ENCODE data around the gene DIDO1. TPM values are rescaled to one million over a fixed set of nuclear protein-coding genes. Genes with fewer than 3 reads are reported as not detected.

DIDO1 gene
- total and polyA plus RNA-seq, 9 of the 15 experiments (the other 6 are each of a cell fraction or from before 2014, with no cell fraction given), result 4.4 to 46.8 (median 31.2) TPM

DNA sequence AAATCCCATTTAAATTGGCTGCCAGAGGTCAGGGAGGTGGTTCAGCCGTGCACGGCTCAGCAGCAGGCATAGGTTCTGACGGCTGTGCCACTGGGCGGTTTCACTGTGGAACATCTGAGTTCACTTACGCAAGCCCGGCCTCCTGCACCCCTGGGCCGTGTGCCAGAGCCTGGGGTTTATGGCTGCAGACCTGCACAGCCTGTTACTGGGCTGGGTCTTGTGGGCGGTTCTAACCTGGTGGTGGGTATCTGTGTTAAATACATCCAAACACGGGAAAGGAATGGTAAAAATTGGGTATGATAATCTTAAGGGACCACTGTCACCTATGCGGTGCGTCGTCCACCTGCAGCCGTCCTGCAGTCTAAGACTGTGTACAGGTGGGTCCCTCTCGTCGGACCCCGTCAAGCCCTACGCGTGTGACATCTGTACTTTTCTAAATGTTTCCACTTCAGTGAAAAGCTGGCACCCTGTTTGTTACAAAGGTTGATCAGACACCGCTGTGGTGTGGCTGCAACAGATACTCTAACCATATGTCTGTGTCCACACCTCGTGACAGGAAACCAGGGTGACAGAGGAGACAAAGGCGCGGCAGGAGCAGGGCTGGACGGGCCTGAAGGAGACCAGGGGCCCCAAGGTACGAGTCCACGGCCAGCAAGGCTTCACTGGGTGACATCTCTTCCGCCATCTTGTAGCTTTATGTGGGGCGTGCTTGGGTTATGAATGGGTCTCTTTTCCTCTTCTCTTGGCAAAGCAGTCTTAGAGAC, 88.0 kb downstream of the DIDO1 start (continued):
- TF ChIP-seq, protein P1, sequence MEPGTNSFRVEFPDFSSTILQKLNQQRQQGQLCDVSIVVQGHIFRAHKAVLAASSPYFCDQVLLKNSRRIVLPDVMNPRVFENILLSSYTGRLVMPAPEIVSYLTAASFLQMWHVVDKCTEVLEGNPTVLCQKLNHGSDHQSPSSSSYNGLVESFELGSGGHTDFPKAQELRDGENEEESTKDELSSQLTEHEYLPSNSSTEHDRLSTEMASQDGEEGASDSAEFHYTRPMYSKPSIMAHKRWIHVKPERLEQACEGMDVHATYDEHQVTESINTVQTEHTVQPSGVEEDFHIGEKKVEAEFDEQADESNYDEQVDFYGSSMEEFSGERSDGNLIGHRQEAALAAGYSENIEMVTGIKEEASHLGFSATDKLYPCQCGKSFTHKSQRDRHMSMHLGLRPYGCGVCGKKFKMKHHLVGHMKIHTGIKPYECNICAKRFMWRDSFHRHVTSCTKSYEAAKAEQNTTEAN (CRISPR knock-in tag; IDR thresholded peaks at IDR 0.05), result no peak
- TF ChIP-seq, protein P2, sequence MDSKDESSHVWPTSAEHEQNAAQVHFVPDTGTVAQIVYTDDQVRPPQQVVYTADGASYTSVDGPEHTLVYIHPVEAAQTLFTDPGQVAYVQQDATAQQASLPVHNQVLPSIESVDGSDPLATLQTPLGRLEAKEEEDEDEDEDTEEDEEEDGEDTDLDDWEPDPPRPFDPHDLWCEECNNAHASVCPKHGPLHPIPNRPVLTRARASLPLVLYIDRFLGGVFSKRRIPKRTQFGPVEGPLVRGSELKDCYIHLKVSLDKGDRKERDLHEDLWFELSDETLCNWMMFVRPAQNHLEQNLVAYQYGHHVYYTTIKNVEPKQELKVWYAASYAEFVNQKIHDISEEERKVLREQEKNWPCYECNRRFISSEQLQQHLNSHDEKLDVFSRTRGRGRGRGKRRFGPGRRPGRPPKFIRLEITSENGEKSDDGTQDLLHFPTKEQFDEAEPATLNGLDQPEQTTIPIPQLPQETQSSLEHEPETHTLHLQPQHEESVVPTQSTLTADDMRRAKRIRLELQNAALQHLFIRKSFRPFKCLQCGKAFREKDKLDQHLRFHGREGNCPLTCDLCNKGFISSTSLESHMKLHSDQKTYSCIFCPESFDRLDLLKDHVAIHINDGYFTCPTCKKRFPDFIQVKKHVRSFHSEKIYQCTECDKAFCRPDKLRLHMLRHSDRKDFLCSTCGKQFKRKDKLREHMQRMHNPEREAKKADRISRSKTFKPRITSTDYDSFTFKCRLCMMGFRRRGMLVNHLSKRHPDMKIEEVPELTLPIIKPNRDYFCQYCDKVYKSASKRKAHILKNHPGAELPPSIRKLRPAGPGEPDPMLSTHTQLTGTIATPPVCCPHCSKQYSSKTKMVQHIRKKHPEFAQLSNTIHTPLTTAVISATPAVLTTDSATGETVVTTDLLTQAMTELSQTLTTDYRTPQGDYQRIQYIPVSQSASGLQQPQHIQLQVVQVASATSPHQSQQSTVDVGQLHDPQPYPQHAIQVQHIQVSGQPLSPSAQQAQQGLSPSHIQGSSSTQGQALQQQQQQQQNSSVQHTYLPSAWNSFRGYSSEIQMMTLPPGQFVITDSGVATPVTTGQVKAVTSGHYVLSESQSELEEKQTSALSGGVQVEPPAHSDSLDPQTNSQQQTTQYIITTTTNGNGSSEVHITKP (IDR thresholded peaks at IDR 0.05; ENCODE audit: partially characterized antibody), result no peak
- TF ChIP-seq, protein P3, sequence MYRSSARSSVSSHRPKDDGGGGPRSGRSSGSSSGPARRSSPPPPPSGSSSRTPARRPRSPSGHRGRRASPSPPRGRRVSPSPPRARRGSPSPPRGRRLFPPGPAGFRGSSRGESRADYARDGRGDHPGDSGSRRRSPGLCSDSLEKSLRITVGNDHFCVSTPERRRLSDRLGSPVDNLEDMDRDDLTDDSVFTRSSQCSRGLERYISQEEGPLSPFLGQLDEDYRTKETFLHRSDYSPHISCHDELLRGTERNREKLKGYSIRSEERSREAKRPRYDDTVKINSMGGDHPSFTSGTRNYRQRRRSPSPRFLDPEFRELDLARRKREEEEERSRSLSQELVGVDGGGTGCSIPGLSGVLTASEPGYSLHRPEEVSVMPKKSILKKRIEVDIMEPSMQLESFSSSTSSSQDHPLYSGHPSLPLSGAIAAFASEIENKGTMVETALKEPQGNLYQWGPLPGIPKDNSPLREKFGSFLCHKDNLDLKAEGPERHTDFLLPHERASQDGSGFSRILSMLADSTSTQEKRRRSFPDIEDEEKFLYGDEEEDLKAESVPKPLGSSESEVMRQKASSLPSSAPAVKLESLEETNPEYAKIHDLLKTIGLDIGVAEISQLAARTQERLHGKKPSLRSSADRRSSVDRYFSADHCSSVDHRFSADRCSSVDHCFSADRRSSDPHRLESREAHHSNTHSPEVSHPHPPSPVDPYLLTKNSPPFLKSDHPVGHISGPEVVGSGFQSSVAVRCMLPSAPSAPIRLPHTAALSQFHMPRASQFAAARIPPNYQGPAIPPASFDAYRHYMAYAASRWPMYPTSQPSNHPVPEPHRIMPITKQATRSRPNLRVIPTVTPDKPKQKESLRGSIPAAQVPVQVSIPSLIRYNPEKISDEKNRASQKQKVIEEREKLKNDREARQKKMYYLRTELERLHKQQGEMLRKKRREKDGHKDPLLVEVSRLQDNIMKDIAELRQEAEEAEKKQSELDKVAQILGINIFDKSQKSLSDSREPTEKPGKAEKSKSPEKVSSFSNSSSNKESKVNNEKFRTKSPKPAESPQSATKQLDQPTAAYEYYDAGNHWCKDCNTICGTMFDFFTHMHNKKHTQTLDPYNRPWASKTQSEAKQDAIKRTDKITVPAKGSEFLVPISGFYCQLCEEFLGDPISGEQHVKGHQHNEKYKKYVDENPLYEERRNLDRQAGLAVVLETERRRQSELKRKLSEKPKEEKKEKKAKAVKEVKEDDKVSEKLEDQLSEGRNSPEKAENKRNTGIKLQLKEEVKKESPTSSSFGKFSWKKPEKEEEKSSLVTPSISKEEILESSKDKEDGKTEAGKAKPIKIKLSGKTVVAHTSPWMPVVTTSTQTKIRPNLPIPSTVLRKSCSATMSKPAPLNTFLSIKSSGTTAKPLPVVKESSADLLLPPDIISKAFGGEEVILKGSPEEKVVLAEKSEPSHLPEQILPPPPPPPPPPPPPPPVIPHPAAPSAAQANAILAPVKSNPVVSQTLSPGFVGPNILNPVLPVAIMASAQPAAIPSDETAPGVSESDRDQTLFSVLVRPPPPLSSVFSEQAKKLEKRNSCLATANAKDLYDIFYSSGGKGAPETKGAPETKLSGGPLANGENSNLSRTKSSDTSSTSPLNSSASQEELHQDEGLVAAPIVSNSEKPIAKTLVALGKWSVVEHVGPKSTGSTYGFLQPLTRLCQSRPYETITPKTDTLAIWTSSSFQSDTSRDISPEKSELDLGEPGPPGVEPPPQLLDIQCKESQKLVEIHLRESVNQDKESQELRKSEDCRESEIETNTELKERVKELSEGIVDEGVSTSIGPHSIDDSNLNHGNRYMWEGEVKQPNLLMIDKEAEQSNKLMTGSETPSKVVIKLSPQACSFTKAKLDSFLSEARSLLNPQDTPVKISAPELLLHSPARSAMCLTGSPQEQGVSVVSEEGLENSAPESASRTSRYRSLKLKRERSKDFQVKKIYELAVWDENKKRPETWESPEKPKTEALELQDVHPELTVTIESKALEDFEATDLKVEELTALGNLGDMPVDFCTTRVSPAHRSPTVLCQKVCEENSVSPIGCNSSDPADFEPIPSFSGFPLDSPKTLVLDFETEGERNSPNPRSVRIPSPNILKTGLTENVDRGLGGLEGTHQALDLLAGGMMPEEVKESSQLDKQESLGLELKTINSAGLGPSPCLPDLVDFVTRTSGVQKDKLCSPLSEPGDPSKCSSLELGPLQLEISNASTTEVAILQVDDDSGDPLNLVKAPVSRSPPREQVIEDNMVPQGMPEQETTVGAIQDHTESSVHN (IDR thresholded peaks at IDR 0.05; ENCODE audit: borderline replicate concordance in 1 of 2, low read depth in 1 of 2), result no peak
- no peak for TF ChIP-seq NR2C1 (IDR thresholded peaks at IDR 0.05)
- TF ChIP-seq NR2C1 (tag; IDR thresholded peaks at IDR 0.05), result peak; percentile 61; the same call in 1 of the 2 replicates
- TF ChIP-seq, protein P4, sequence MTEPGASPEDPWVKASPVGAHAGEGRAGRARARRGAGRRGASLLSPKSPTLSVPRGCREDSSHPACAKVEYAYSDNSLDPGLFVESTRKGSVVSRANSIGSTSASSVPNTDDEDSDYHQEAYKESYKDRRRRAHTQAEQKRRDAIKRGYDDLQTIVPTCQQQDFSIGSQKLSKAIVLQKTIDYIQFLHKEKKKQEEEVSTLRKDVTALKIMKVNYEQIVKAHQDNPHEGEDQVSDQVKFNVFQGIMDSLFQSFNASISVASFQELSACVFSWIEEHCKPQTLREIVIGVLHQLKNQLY (CRISPR knock-in tag; conservative IDR thresholded peaks at IDR 0.05), result no peak
- peak in 1 of 3 experiments; percentile 7 for TF ChIP-seq YY1 (IDR thresholded peaks at IDR 0.05; ENCODE audit: borderline replicate concordance in 1 of 3, control insufficient read depth in 1 of 3, extremely low read depth in 1 of 3, insufficient read depth in 3 of 3, insufficient read length in 1 of 3, insufficient replicate concordance in 2 of 3, low read depth in 1 of 3, low read length in 2 of 3)
- TF ChIP-seq ZNF134 (CRISPR knock-in tag; conservative IDR thresholded peaks at IDR 0.05), result peak; percentile 53; the same call in 1 of the 2 replicates

Data from K562 (cell line).